Mesenchymal stem cell (in vitro differentiated cells and primary cell): ENCODE measurements around the gene LURAP1L. TPM values are rescaled to one million over a fixed set of nuclear protein-coding genes. Genes with fewer than 3 reads are reported as not detected.
"Not testable (repeated sequence)": the region's sequence is repeated elsewhere in the genome, so short reads cannot be mapped to it uniquely, and the experiment has no call there.

Experiments
- DNase-seq: peaks from one replicate; pipeline ENCODE4 v3.0.0-alpha.2; 2013
- H2AFZ ChIP-seq: one replicate; pipeline ENCODE4 v1.6.1; 2013; ENCODE audit warnings: low read depth, mild to moderate bottlenecking, control low read depth, inconsistent platforms, low read length, moderate library complexity
- H2AK5ac ChIP-seq: 2 replicates; pipeline ENCODE4 v1.6.1; 2013; ENCODE audit warnings: low read length, moderate library complexity, mild to moderate bottlenecking, inconsistent platforms; ENCODE audit not compliant: severe bottlenecking
- H2BK120ac ChIP-seq: one replicate; pipeline ENCODE4 v1.6.1; 2013; ENCODE audit warnings: low read depth, mild to moderate bottlenecking, inconsistent platforms, low read length, moderate library complexity
- H2BK12ac ChIP-seq, 2 experiments: one replicate each; pipeline ENCODE4 v1.6.1; 2013; ENCODE audit warnings: inconsistent platforms in 2 of 2, low read length in 2 of 2, mild to moderate bottlenecking in 2 of 2, moderate library complexity in 2 of 2, control low read depth in 1 of 2
- H2BK15ac ChIP-seq: one replicate; pipeline ENCODE4 v1.6.1; 2013; ENCODE audit warnings: mild to moderate bottlenecking, low read depth, inconsistent platforms; ENCODE audit not compliant: poor library complexity, severe bottlenecking
- H2BK5ac ChIP-seq: 2 replicates; pipeline ENCODE4 v1.6.1; 2013; ENCODE audit warnings: low read depth, mild to moderate bottlenecking, low read length, control low read depth, inconsistent platforms; ENCODE audit not compliant: poor library complexity, severe bottlenecking
- H3K14ac ChIP-seq, 2 experiments: one replicate each; pipeline ENCODE4 v1.6.1; 2013; ENCODE audit warnings: inconsistent platforms in 2 of 2, low read length in 2 of 2, control low read depth in 1 of 2, mild to moderate bottlenecking in 1 of 2, moderate library complexity in 1 of 2
- H3K18ac ChIP-seq, 2 experiments: one replicate each; pipeline ENCODE4 v1.6.1; 2013; ENCODE audit warnings: inconsistent platforms in 2 of 2, low read length in 2 of 2, control low read depth in 1 of 2, low read depth in 1 of 2, mild to moderate bottlenecking in 1 of 2
- H3K23ac ChIP-seq, 2 experiments: one replicate each; pipeline ENCODE4 v1.6.1; 2013; ENCODE audit warnings: inconsistent platforms in 2 of 2, low read length in 2 of 2, mild to moderate bottlenecking in 2 of 2, moderate library complexity in 2 of 2, control low read depth in 1 of 2
- H3K27ac ChIP-seq: 2 replicates; pipeline ENCODE4 v1.5.1; 2013; ENCODE audit warnings: mild to moderate bottlenecking, moderate library complexity, low read length, control low read depth, inconsistent platforms; ENCODE audit not compliant: poor library complexity, severe bottlenecking
- H3K27me3 ChIP-seq, 2 experiments: 2 replicates each; pipeline versions ENCODE4 v1.6.1 to v1.7.0; 2013; ENCODE audit warnings: low read length in 2 of 2, mild to moderate bottlenecking in 2 of 2, moderate library complexity in 2 of 2, control low read depth in 1 of 2, inconsistent platforms in 1 of 2; ENCODE audit not compliant: control insufficient read depth in 1 of 2, insufficient read depth in 1 of 2
- H3K36me3 ChIP-seq, 2 experiments: 2 replicates each; pipeline versions ENCODE4 v1.6.1 to v1.7.0; 2013; ENCODE audit warnings: low read length in 2 of 2, control low read depth in 1 of 2, inconsistent platforms in 1 of 2, low read depth in 1 of 2, mild to moderate bottlenecking in 1 of 2; ENCODE audit not compliant: insufficient read depth in 2 of 2, control insufficient read depth in 1 of 2
- H3K4ac ChIP-seq, 2 experiments: one replicate each; pipeline ENCODE4 v1.6.1; 2013; ENCODE audit warnings: inconsistent platforms in 2 of 2, low read length in 2 of 2, mild to moderate bottlenecking in 2 of 2, moderate library complexity in 2 of 2, control low read depth in 1 of 2, low read depth in 1 of 2
- H3K4me1 ChIP-seq: 2 replicates; pipeline ENCODE4 v1.6.1; 2013; ENCODE audit warnings: low read depth, low read length, control low read depth; ENCODE audit not compliant: control insufficient read depth, insufficient read depth
- H3K4me2 ChIP-seq: 2 replicates; pipeline ENCODE4 v1.6.1; 2013; ENCODE audit warnings: low read length, mild to moderate bottlenecking, inconsistent platforms; ENCODE audit not compliant: poor library complexity, severe bottlenecking
- H3K4me3 ChIP-seq, 2 experiments: 2 replicates each; pipeline versions ENCODE4 v1.5.1 to v1.7.0; 2013; ENCODE audit warnings: low read length in 2 of 2, mild to moderate bottlenecking in 2 of 2, control low read depth in 1 of 2, low read depth in 1 of 2; ENCODE audit not compliant: insufficient read depth in 1 of 2
- H3K79me1 ChIP-seq: replicated peaks from 2 replicates; pipeline ENCODE4 v1.6.1; 2013; ENCODE audit warnings: mild to moderate bottlenecking, control low read depth, low read length, inconsistent platforms; ENCODE audit not compliant: poor library complexity, severe bottlenecking
- H3K9ac ChIP-seq: 2 replicates; pipeline ENCODE4 v1.7.0; 2013; ENCODE audit warnings: mild to moderate bottlenecking, low read length, moderate library complexity
- H3K9me3 ChIP-seq: 2 replicates; pipeline ENCODE4 v1.7.0; 2013; ENCODE audit warnings: mild to moderate bottlenecking, low read length; ENCODE audit not compliant: control insufficient read depth
- H4K8ac ChIP-seq: one replicate; pipeline ENCODE4 v1.6.1; 2013; ENCODE audit warnings: inconsistent platforms, mild to moderate bottlenecking, low read length, moderate library complexity
- H4K91ac ChIP-seq: one replicate; pipeline ENCODE4 v1.6.1; 2013; ENCODE audit warnings: mild to moderate bottlenecking, low read length, inconsistent platforms
- WGBS: methylation state at CpG from one replicate; pipeline ENCODE4 v1.1.7; 2013; ENCODE audit warnings: mixed read lengths; 5-methylcytosine and 5-hydroxymethylcytosine counted together
- small RNA-seq: library from polyadenylated mRNA; stranded (forward); fragments of <200 nt; extraction: miRNeasy Mini kit (QIAGEN cat#:217004); gene quantifications from one replicate; pipeline ENCODE3, GENCODE V24; 2013; ENCODE audit warnings: low read depth

The LURAP1L gene

GRCh38 chr9:12865380-12865779, 90.6 kb downstream of the LURAP1L start:
- H3K9ac ChIP-seq, H3K36me3 ChIP-seq, H4K91ac ChIP-seq, H3K79me1 ChIP-seq, H3K9me3 ChIP-seq, DNase-seq, H2BK15ac ChIP-seq, H2BK12ac ChIP-seq, H4K8ac ChIP-seq, H3K14ac ChIP-seq, H3K4me2 ChIP-seq, H3K27me3 ChIP-seq, H2AK5ac ChIP-seq, H2BK5ac ChIP-seq, H2AFZ ChIP-seq, H3K18ac ChIP-seq, H3K23ac ChIP-seq, H3K4me3 ChIP-seq, H3K4ac ChIP-seq, H2BK120ac ChIP-seq, H3K27ac ChIP-seq, H3K4me1 ChIP-seq: not testable (repeated sequence)
- WGBS = 98% methylated on average over 3 of the region's 3 CpGs

Small RNAs within 50 kb of the gene (small RNA-seq; reads per million reads assigned to genes)
- gene RN7SL849P = not detected
